ENCODE measurements around the gene PTX3.
A peak's percentile ranks its signal among the peaks of the same experiment; 100 is the strongest.

PTX3 gene

GRCh38 chr3:157427901-157428300 lies 8.7 kb upstream of the PTX3 start:
- DNase-seq = no peak

GRCh38 chr3:157428853-157429252 lies 7.8 kb upstream of the PTX3 start:
- DNase-seq = peak; percentile 56

- DNase-seq = peak; percentile 30
Observed at GRCh38 chr3:157429708-157430107, 6.9 kb upstream of the PTX3 start.

GRCh38 chr3:157438194-157438730 lies 1.6 kb downstream of the PTX3 start:
- DNase-seq = peak; percentile 24

DNA sequence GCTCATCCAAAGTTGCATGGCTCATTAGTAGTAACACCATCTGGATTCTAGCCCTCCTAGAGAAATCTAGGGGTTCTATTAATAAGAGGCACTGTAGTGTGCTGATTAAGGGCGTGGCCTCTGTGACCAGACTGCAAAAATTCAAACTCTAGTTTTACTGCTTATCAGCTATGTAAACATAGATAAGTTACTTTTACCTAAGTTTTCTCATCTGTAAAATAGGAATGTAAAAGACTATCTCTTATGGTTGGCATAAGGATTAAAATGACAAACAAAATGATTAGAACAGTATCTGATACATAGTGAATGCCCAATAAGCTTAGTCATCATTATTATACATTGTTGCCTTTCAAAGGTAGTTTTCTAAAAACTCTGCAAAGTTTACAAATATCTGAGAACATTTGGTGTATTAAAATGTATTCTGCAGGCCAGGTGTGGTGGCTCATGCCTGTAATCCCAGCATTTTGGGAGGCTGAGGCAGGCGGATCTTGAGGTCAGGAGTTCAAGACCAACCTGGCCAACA lies 4.5 kb downstream of the PTX3 start:
- DNase-seq = no peak

DNA sequence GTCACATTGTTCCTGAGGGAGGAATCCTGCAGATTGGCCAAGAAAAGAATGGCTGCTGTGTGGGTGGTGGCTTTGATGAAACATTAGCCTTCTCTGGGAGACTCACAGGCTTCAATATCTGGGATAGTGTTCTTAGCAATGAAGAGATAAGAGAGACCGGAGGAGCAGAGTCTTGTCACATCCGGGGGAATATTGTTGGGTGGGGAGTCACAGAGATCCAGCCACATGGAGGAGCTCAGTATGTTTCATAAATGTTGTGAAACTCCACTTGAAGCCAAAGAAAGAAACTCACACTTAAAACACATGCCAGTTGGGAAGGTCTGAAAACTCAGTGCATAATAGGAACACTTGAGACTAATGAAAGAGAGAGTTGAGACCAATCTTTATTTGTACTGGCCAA lies 6.1 kb downstream of the PTX3 start:
- peak; percentile 17 for DNase-seq

GRCh38 chr3:157443905-157444796 lies 7.5 kb downstream of the PTX3 start:
- DNase-seq = peak; percentile 51

GRCh38 chr3:157444797-157445184 lies 8.1 kb downstream of the PTX3 start:
- DNase-seq = peak; percentile 12

DNA sequence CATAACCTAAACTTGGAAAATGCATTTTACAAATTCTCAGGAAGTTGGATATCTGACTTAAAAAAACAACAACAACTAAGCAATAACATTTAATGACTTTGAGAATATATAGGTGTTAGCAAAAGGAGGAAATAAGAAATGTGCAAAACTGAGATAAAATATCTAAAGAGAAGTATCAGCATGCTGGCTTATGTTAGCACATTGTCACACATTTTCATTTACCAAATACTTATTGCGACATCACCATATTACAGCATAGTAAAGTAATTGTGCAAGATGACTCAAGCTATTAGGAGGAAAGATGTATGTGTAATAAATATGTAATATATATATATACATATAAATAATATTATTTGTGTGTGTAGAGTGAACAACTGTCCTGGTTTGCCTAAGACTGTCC lies 9.2 kb downstream of the PTX3 start:
- DNase-seq = peak; percentile 66

DNA sequence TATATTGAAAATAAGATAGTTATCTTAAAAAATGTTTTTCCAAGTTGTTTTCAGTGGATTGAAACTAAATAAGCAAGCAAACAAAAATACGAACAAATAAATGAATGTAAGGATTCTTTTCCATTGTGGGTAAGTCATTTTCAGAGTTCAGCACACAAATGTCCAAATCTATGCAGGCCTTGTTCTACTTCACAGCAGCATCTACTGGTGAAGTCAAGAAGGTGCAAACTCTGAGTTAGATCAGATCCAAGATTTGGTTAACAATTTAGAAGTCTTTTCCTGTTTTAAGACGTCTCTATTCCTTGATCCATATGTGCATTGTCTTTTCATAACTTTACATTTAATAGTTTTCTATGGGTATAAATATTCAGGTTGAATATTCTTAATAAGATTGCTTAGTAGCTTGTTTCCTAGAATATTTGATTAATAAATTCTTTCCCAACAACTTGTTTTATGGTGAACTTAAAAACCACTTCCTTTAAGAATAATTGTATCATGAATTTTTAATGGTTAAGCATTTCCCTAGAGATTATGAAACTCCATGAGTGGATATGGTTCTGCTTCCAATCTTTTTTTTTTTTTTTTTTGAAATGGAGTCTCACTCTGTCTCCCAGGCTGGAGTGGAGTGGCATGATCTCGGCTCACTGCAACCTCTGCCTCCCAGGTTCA lies 10.5 kb downstream of the PTX3 start:
- peak; percentile 73 for DNase-seq

DNA sequence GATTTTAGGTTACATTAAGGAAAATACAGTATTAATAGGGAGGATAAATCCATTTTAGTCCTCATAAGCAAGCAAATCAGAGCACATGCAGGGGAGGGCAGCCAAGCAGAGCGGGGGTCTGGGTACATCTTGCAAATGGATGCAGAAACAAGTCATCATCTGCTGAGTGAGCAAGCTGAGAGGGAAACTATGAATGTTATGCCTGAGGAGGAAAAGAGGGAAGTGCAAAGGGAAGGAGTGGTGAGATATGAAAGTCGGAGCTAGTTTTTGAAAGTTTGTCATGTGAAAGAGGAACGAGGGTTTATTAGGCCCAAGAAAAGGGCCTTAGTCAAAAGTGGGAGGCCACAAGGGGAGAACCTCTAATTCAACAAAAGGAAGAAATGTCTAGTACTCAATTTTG lies 15.4 kb downstream of the PTX3 start:
- no peak for DNase-seq

DNA sequence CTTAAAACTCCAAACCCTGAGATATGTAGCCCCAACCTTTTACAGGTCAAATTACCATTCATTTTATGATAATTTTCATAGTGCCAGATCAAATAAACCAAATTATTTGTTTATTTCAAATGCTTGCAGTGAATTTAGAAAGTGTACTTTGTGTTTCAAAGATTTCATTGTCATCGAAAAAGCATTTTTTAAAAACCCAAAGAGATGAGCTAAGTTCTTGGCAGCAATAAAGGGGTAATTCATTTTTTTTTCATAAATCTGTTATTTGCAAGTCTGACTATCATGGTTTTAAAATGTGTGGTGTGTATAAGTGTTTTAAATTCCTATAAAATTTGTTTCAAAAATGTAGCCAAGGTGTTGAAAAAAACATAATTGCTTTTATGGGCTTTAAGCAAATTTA lies 17.2 kb downstream of the PTX3 start:
- DNase-seq = no peak

- DNase-seq = no peak
Observed at GRCh38 chr3:157459706-157460105, 23.1 kb downstream of the PTX3 start.

- peak; percentile 92 for DNase-seq
Observed at GRCh38 chr3:157460253-157460652, 23.6 kb downstream of the PTX3 start.

DNA sequence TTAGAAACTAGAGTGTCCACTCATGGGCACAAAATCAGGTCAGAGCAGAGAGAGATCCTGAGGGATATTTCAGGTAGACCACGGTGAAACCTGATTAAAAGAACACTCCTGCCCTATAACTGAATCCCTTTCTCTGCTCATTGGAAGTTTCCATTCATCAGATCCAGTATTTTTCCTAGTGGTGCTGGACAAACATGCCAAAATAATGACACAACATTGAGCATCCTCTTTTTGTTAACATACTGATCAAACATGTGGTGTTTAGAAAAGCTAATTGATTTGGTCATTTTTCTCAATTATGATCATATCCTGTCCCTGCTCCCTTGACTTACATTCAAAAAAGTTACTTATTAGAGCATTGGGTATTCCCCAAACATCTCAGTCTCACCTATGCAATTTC lies 27.2 kb downstream of the PTX3 start:
- no peak for DNase-seq

- DNase-seq = no peak
Observed at GRCh38 chr3:157464321-157464720, 27.7 kb downstream of the PTX3 start.

DNA sequence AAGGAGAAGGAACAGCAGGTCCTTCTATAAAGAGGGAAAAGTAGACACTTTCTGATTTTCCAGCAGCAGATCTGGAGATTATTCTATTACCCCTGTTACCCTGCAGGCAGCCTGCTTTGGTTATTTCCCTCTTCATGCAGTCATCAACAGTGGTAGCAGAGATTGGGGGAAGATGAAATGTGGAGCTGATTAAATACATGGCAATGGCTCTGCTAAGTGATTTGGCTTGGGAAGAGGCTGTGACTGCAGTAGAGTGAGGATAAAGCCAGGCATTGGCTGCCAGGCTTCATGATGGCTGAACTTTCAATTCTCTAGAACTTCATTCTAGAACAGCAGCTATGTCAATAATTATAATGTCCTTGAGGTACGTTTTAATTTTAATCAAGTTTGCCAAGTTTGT lies 29.1 kb downstream of the PTX3 start:
- DNase-seq = no peak

GRCh38 chr3:157467200-157467599 lies 30.6 kb downstream of the PTX3 start:
- DNase-seq = peak; percentile 42

- DNase-seq = peak; percentile 39
Observed at GRCh38 chr3:157469561-157470294, 33.1 kb downstream of the PTX3 start.

- DNase-seq = no peak
Observed at GRCh38 chr3:157471064-157471463, 34.4 kb downstream of the PTX3 start.

DNA sequence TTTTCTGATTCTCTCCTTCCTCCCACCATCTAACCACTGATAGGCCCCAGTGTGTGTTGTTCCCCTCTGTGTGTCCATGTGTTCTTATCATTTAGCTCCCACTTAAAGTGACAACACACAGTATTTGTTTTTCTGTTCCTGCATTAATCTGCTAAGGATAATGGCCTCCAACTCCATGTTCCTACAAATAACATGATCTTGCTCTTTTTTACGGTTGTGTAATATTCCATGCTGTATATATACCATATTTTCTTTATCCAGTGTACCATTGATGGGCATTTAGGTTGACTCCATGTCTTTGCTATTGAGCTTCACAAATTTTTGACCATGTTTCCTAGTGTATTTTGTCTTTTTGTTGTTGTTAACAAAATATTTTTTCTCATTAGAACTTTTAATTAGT lies 36.0 kb downstream of the PTX3 start:
- no peak for DNase-seq

DNA sequence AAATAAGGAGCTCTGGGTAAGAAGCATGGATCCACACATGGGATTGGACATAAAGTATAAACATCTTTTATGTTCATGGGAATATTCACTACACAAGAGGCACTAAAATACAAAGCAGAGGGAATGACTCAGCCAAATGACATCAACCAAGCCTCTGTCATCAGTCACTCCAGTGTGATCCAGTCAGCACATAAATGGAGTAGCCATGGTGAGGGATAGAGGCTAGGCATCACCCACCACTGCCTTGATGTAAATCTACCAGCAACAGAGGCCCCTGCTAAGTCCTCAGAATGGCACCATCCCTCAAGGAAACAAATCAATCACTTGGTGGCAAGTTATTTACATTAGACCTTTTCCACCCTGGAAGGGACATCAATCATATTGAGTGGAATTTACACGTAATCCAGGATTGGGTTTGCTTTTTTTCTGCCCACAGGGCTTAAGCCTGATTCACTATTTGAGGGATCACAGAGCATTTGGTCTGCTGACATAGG lies 39.3 kb downstream of the PTX3 start:
- DNase-seq = peak; percentile 73

- DNase-seq = peak; percentile 24
Observed at GRCh38 chr3:157477441-157477840, 40.8 kb downstream of the PTX3 start.

Measured in fibroblast of skin of right biceps (primary cell).